Osteocyte (in vitro differentiated cells): ENCODE measurements around the gene FCHSD2. TPM values are rescaled to one million over a fixed set of nuclear protein-coding genes. Genes with fewer than 3 reads are reported as not detected.

Experiments
- DNase-seq: peaks from one replicate; pipeline ENCODE4 v3.0.0; 2021; ENCODE audit warnings: mixed read lengths; ENCODE audit not compliant: unreplicated experiment; ENCODE audit errors: extremely low spot score
- H3K27ac Mint-ChIP-seq: one replicate; pipeline ENCODE4 v1.8.0; 2021; ENCODE audit warnings: mild to moderate bottlenecking, mixed read lengths; ENCODE audit not compliant: unreplicated experiment
- H3K27me3 Mint-ChIP-seq: one replicate; pipeline ENCODE4 v1.8.0; 2021; ENCODE audit warnings: mixed read lengths; ENCODE audit not compliant: unreplicated experiment
- H3K36me3 Mint-ChIP-seq: one replicate; pipeline ENCODE4 v1.8.0; 2021; ENCODE audit warnings: mixed read lengths; ENCODE audit not compliant: unreplicated experiment
- H3K4me1 Mint-ChIP-seq: one replicate; pipeline ENCODE4 v1.8.0; 2021; ENCODE audit warnings: mixed read lengths; ENCODE audit not compliant: unreplicated experiment
- H3K4me3 Mint-ChIP-seq: one replicate; pipeline ENCODE4 v1.8.0; 2021; ENCODE audit warnings: mild to moderate bottlenecking, moderate library complexity, mixed read lengths; ENCODE audit not compliant: unreplicated experiment
- H3K9me3 Mint-ChIP-seq: one replicate; pipeline ENCODE4 v1.8.0; 2021; ENCODE audit warnings: mixed read lengths; ENCODE audit not compliant: unreplicated experiment
- CTCF ChIP-seq: fragments of 200-600 bp; sonication (generic); IDR thresholded peaks from 2 replicates; pipeline ENCODE4 v1.5.0; 2021; ENCODE audit warnings: antibody characterized with exemption, mild to moderate bottlenecking, moderate library complexity
- total RNA-seq: library from RNA; stranded (reverse); gene quantifications from 2 replicates; pipeline ENCODE4 v1.2.1, GENCODE V29; 2021

The FCHSD2 gene
- total RNA-seq, 1 donor from 2014 or later: 39.4 TPM

DNA sequence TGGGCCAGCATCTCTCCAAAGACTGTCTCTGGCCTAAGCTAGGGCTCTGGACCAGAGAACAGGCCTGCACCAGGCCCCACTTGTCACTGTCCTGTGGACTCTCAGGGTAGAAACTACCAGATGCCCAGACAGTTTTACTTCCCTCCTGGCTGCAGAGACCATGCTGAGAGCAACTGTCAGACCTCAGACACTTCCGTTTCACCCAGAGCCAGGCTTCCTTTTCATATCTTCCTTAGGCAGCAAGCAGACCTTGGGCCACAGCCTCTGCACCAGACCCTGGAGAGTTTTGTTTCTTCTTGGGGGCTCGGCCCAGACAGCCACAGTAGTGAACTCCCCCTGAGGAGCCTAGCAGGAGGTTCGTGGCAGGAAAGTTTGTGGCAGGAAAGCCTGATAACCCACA lies 12.1 kb upstream of the FCHSD2 start:
- Mint-ChIP-seq H3K4me3 (no peak overlapping the region), H3K4me1 (peaks cover 33% of the 10 kb centered on the region), H3K27me3 (no peaks in the 10 kb centered on the region), H3K36me3 (no peaks in the 10 kb centered on the region), H3K9me3 (no peaks in the 10 kb centered on the region), H3K27ac (no peak overlapping the region)
- no peak for TF ChIP-seq CTCF
- no peak for DNase-seq

GRCh38 chr11:73152861-73153483 lies 10.9 kb upstream of the FCHSD2 start:
- peaks cover 34% of the 10 kb centered on the region for H3K4me1 Mint-ChIP-seq
- DNase-seq: no peak
- H3K9me3 Mint-ChIP-seq: no peaks in the 10 kb centered on the region
- no peak for TF ChIP-seq CTCF
- H3K27me3 Mint-ChIP-seq: no peaks in the 10 kb centered on the region
- no peak overlapping the region for H3K4me3 Mint-ChIP-seq
- no peaks in the 10 kb centered on the region for H3K36me3 Mint-ChIP-seq
- no peak overlapping the region for H3K27ac Mint-ChIP-seq

- Mint-ChIP-seq H3K36me3 (no peaks in the 10 kb centered on the region), H3K4me1 (peaks cover 34% of the 10 kb centered on the region), H3K4me3 (no peak overlapping the region), H3K9me3 (no peaks in the 10 kb centered on the region), H3K27me3 (no peaks in the 10 kb centered on the region), H3K27ac (no peak overlapping the region)
- TF ChIP-seq CTCF: no peak
- no peak for DNase-seq
These were observed 10.2 kb upstream of the FCHSD2 start for GRCh38 chr11:73152086-73152853.

DNA sequence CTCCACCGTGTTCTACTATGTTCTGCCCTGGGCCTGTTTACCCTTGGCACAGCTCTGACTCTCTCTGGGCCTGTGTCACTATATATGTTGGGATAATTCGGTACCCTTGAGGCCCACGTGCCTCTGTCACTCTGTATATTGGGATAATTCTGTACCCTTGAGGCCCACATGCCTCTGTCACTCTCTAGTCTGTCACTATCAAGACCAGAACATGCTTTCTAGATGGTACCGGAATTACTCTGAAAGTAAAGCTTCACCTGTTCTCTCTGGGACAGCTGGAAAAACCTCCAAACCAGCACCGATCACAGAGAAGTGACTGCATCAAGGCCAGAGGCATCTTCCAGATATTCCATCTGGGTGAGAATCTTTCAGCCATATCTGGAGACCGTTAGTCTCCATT lies 9.3 kb upstream of the FCHSD2 start:
- H3K36me3 Mint-ChIP-seq: no peaks in the 10 kb centered on the region
- peaks cover 29% of the 10 kb centered on the region for H3K4me1 Mint-ChIP-seq
- no peak overlapping the region for H3K27ac Mint-ChIP-seq
- DNase-seq: no peak
- no peaks in the 10 kb centered on the region for H3K27me3 Mint-ChIP-seq
- H3K9me3 Mint-ChIP-seq: no peaks in the 10 kb centered on the region
- TF ChIP-seq CTCF: no peak
- no peak overlapping the region for H3K4me3 Mint-ChIP-seq

GRCh38 chr11:73149105-73149504 lies 7.0 kb upstream of the FCHSD2 start:
- TF ChIP-seq CTCF: no peak
- Mint-ChIP-seq H3K9me3 (no peaks in the 10 kb centered on the region), H3K36me3 (no peaks in the 10 kb centered on the region), H3K27me3 (no peaks in the 10 kb centered on the region), H3K4me1 (peaks cover 25% of the 10 kb centered on the region), H3K27ac (no peak overlapping the region), H3K4me3 (no peak overlapping the region)
- no peak for DNase-seq
